SW480 (cell line): Measurements from ENCODE around the gene ZNF835.

Source experiments
- DNase-seq: peaks from one replicate; pipeline ENCODE4 v3.0.0-alpha.2; 2016; ENCODE audit warnings: low spot score

ZNF835 gene

GRCh38 chr19:56663931-56664500 lies 7.5 kb downstream of the ZNF835 start:
- no peak for DNase-seq

GRCh38 chr19:56661248-56661647 lies 10.3 kb downstream of the ZNF835 start:
- DNase-seq, result no peak

GRCh38 chr19:56660381-56661107 lies 11.0 kb downstream of the ZNF835 start:
- DNase-seq, result no peak

- no peak for DNase-seq
Measured at GRCh38 chr19:56654151-56654550, 17.4 kb downstream of the ZNF835 start.

GRCh38 chr19:56643460-56643955 lies 28.0 kb downstream of the ZNF835 start:
- DNase-seq, result no peak

- no peak for DNase-seq
Measured at GRCh38 chr19:56642711-56643459, 28.7 kb downstream of the ZNF835 start, which contains the start of gene SMIM17. Gene SMIM17, plus strand, starts transcription at chr19:56643159. Its CDS starts 2,509 bp downstream, at chr19:56645668.

GRCh38 chr19:56639217-56639616 lies 32.3 kb downstream of the ZNF835 start:
- no peak for DNase-seq

- peak; percentile 36 for DNase-seq
Measured at GRCh38 chr19:56637976-56638555, 33.5 kb downstream of the ZNF835 start.

- no peak for DNase-seq
Measured at GRCh38 chr19:56633021-56633420, 38.5 kb downstream of the ZNF835 start.

GRCh38 chr19:56625708-56626107 lies 45.8 kb downstream of the ZNF835 start:
- no peak for DNase-seq

- DNase-seq, result no peak
Measured at GRCh38 chr19:56623006-56623405, 48.6 kb downstream of the ZNF835 start.

- DNase-seq, result no peak
Measured at GRCh38 chr19:56622374-56622773, 49.2 kb downstream of the ZNF835 start.

- DNase-seq, result no peak
Measured at GRCh38 chr19:56619121-56619520, 52.4 kb downstream of the ZNF835 start.

GRCh38 chr19:56617531-56617930 lies 54.0 kb downstream of the ZNF835 start:
- DNase-seq, result no peak

GRCh38 chr19:56613639-56614038 lies 57.9 kb downstream of the ZNF835 start:
- no peak for DNase-seq

- DNase-seq, result no peak
Measured at GRCh38 chr19:56612737-56613136, 58.8 kb downstream of the ZNF835 start.
